ENCODE measurements around the gene ARPC1A.

Gene ARPC1A

DNA sequence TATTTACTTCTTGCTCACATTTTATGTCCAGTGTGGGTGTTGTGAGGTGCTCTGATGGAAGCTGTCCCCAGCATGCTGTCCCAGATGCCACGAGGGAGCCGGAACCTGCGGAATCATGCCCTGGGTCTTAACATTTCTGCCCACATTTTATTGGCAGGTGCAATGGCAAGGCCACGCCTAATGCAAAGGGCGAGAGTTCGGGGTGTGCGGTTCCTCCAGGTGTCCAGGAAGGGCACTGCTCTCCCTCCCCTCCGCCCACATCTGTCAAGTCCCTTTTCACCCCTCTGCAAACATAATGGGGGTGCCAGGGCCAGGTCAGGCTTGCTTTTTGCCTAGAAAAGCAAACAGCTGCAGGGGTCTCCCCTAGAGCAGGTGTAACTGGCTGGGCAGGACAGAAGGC, 66.3 kb downstream of the ARPC1A start:
- no peak for DNase-seq

DNA sequence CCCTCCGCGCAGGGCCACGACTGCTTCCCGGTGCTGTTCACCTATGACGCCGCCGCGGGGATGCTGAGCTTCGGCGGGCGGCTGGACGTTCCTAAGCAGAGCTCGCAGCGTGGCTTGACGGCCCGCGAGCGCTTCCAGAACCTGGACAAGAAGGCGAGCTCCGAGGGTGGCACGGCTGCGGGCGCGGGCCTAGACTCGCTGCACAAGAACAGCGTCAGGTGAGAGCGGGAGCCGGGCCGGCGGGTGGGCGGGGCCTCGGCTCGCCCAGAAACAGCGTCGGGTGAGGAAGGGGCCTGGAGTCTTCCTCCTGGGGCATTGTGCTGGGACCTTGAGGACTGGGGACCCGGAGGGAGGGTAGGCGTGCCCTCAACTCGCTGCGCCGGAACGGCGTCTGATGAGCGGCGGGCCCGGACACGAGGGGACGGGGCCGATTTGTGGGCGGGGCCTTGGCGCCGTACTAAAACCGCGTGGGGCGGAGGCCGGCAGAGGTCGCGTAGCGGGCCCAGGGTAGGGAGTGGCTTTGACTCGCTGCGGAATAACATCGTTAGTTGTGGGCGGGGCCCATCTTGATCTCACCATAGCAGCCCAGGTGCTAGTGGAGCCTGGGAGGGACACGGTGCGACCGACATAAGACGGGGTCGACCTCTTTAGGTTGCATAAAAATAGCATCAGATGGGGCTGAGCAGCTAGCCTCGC, 67.1 kb downstream of the ARPC1A start:
- no peak for DNase-seq

DNA sequence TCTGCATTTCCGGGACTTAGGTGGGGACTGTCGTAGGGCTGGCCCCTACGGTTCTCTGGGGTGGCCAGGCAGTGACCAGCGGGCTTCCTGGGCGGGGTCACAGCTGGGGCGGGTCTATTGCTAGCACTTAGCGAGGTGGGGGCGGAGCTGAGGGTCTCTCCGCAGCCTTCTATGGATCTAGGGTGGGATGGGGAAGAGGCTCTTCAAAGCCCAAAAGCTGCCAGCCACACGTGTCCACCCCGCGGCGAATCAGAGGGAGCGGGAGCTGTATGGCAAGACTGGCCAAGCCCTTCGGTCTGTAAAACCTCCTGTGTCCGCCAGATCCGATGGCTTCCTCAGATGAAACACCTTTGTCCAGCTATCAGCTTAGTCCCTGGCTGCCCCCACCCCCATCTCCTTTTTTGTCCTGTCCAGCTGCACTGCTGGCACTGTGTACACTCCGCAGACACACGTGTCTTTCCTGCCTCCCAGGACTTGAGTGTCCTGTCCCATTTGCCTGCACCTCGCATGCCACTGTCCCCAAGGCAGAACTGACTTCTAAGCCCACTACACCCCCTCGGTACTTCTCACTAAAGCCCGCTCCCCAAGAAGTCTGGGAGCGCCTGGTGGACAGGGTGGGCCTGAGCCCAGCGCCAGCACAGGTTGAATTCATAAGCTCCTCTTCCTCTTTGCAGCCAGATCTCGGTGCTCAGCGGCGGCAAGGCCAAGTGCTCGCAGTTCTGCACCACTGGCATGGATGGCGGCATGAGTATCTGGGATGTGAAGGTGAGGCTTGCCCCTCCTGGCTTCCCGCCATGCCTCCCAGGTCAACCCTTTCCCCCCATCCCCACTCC, 67.9 kb downstream of the ARPC1A start:
- no peak for DNase-seq

DNA sequence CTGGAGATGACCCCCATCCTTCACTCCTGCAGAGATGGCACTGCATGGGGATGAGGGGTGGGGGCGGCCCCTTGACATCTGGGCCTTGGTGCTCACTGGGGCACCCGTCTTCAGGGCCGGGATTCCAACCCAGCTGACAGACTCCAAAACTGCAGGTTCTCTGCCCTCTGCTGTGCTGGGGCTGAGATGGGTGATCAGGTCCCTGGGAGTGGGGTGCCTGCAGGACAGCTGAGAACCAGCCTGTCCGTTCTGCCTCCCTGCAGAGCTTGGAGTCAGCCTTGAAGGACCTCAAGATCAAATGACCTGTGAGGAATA, 68.4 kb downstream of the ARPC1A start:
- no peak for DNase-seq

DNA sequence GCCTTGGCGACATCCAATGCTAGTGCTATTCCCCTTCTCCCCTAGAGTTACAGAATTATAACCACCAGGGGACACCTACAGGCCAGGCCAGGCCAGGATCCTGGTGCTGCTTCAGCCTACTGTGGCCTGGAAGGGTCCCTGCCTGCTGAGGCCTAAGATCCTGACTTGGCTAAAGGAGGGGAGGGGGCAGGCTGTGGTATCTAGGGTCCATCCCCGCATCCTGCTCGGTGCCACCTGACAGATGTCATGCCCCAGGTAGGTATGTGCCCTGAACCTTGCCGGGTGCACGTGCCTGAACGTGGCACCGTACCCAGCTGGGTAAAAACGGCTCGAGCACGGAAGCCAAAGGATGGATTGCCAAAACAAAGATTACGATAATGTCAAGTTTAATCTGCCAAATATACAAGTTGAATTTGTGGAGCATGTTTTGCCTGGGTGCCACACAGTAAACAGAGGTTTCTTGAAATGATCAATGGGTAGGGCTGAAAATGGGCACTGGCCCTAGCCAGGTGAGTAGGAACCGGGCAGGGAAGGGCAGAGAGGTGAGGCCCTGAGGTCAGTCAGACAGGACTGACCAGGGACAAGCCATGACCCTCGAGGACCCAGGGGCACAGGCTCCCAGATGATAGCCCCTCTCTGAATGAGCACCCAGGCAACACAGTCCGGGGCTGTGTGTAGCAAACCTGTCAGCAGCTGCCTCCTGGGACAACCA, 70.1 kb downstream of the ARPC1A start:
- no peak for DNase-seq

DNA sequence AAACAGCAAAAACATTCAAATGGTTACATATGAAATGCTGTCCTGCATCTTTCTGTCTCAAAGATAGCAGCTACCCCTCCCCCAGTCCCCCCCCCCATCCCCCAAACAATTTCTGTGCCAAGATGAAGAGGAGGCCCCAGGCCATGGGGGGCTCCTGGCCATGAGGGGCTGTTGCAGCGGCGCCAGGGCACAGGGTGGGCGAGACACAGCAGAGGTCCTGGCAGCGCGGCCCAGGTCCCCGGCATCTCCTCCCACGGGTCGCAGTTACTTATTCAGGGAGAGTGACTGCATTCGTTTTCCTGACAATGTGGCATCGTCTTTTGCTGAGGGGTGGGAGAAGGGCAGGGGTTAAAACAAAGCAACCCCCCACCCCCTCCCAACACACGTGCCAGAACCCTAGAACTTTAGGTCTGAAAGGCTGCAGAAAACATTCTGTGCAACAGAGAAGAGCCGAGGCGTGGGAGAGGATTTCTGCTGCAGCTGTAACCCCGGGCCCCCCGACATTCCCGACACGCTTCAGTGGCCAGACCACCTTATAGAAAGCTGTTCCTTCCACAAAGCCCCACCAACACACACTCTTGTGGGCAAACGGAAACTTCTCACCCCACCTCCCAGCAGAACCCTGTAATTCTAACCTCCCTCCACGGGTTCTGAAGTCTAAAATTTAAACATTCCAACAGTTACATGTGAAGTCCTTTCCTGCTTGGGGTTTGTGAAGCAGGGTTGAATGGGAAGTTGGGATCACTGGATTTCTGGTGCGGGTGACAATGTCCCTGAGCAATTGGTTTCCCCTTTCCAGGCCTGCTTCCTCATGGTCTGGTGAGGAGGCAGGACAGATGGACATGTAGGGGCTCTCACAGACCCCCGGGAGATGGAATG, 71.0 kb downstream of the ARPC1A start:
- no peak for DNase-seq

DNA sequence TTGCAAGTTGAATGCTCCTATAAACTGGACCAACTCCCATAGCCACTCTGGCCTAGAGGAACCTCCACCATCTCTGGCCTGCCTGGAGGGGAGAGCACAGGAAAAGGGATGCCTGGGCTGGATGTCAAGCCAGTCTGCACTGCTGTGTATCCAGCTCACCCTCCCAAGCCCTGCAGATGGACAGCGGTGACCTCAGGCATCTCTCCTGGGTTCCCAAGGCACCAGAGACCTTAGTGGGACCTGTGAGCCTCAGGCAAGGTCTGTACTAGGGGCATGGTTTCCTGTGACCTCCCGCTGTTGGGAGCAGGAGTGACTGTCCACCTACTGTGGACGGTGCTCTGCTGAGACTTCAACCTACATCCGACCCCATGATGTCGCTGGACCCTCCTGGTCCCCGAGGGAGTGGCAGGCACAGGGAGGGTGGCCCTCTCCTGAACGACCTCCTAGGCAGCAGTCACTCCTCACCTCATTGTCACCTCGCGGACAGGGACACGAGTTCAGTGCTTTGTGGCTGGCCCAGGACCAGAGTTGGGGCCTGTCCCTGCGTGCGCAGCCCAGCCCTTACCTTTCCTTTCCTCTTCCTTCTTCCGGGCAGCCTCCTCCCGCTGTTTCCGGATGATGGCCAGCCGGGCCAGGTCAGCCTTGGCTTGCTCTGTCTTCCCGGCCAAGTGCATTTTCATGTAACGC, 71.7 kb downstream of the ARPC1A start:
- no peak for DNase-seq

DNA sequence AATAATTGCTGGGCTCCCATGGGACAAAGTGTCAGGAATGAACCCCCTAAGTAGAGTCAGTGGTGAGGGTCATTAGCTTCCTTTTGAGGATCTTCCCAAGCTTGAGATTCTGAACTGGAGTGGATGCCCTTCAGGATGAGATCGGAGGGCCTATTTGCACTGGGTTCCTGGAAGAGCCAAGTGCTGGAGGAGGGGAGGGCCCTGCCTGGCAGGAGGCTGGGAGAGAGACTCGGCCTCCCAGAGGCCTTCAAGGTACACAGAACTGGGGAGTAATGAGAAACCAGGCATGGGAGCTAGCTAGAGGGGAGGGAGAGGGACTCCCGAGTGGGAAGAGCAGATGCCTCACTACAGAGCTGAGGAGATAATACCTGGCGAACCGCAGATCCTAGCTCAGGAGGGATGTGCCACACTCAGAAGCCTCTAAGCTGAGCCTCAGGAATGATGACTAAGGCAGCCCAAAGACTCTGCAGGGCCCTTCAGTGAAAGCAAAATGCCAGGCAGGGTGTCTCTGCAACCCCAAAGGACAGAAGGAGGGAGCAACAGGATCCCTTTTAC, 73.3 kb downstream of the ARPC1A start:
- DNase-seq: no peak

DNA sequence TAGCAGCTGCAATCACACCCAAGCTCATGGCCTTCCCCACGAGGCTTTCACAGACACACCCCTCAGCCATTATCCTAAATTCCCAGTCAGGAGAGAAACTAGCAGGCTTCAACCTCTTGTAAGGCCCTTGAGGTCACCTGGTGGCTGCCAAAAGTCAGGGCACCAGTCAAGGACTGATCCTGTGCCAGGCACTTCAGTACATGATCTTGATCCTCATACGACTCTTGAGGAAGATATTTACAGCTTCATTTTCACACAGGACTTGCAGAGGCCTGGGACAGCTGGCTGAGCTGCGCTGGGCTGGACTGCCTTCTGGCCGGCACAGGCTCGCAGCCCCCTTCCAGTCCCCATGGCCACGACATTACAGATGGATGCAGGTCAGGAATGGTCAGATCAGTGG, 73.9 kb downstream of the ARPC1A start:
- no peak for DNase-seq

DNA sequence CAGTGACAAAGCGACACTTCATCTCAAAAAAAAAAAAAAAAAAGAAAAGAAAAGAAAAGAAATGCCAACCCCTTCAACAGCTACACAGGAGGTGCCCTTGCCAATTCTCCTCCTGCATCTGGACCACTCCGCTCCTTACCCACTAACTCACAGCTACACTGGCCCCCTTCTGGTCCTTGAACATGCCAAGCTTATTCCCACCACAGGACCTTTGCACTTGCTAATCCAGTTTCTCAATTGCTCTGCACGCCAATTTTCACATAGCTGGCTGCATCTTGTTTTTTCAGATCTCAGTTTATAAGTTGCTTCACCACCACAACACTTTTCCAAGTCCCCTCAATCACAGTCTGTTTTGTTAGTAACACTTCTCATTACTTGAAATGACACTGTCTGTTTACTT, 77.2 kb downstream of the ARPC1A start:
- no peak for DNase-seq

DNA sequence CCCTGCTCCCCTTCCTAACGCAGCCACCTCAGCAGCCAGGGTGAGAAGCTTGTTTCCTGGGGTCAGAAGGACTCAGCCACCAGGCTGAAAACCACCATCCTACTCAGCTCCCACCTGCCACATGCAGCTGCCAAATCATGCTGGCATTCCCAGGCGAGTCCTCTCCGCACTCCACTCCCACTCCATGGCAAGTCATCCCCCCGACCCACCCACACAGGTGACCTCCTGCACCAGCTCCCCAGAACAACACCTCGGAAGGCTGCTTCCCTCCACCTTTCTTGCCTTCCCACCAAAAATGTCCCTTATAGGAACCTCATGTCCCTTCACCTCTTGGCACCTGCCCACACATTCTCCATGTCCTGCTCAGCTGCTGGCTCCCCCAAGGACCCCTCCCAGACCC, 78.1 kb downstream of the ARPC1A start:
- no peak for DNase-seq

DNA sequence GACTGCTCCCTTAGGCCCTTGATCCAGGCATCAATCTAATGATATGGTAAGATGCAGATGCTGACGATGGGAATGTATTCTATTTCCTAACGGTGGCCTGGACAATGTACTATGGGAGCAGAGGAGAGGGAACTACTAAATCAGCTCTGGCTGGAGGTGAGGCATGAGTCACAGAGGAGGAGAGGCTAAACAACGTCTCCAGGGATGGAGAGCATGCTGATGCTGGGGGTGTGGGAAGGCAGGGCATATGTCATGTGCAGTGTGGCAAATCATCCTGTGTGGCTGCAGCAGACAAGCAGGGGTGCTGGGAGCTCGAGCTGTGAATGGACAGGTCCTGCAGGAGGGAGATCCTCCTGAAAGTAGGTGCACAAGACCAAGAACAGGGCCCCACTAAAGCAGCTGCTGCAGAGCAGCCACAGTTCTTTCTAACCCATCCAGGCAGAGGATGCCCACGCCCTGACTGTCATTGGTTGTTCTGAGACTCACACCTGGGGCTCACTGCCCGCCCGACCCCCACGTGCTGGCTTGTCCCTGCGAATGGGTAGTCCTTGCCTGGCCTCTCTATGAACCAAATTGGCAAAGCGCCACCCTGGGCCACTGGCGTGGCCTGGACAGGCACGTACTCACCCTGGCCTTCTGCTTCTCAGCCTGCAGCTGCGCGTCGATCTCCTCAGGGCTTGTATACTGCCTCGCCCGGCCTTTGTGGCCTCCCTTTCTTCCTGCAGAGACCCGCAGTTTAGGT, 78.7 kb downstream of the ARPC1A start:
- no peak for DNase-seq

DNA sequence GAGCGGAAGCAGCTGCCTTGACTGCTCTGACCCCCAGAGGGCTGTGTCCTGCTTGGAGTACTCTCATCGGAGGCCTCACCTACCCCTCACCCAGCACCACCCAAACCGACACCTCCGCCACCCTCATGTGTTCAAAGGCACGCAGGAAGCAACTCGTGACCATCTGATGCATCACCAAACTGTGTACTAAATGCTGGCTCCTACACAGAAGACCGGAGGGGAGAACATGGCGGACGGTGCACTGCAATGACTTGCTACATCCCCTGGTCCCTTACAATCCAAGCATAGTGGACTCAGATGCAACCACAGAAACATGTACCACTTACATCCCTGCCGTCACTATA, 79.3 kb downstream of the ARPC1A start:
- DNase-seq: no peak

DNA sequence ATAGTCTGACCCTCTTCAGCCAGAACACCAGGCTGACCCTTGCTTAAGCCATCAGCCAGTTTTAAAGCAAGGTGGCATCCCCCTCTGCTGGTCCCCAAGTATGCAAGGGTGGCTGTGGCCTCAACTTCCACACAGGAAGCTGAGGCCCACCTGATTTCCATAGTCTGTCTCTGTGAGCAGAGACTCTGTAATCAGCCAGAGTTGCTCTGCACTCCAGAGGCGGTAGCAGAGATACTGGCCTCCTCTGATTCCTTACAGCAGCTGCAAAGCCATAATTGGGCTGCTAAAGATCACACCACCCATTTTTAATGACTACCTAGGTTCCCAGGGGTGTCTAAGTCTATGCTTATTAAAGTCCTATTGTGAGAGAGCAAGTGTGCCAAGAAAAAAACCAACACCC, 80.9 kb downstream of the ARPC1A start:
- no peak for DNase-seq

DNA sequence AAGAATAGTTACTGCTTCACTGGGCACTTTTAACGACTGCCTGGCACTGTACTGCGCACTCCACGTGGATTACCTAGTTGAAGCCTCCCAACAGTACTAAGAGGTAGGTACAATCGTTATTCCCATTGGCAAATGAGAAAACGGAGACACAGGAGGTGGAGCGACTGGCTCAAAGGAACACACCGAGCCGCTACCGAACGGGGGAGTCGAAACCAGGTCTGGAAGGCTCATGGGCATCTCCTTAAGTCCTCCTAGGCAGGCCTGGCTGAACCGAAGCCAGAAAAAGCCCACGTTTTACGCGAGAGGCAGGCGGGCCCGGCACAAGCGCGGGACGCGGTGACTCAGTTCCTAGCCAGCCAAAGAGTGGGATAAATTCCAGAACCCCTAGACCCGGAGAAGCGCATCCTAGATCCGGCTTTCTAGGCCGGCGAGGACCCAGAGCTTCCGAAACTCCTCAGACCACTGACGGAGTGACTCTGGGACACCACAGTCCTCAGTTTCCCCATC, 82.2 kb downstream of the ARPC1A start:
- peak in 1 of 2 experiments; percentile 8 for DNase-seq

DNA sequence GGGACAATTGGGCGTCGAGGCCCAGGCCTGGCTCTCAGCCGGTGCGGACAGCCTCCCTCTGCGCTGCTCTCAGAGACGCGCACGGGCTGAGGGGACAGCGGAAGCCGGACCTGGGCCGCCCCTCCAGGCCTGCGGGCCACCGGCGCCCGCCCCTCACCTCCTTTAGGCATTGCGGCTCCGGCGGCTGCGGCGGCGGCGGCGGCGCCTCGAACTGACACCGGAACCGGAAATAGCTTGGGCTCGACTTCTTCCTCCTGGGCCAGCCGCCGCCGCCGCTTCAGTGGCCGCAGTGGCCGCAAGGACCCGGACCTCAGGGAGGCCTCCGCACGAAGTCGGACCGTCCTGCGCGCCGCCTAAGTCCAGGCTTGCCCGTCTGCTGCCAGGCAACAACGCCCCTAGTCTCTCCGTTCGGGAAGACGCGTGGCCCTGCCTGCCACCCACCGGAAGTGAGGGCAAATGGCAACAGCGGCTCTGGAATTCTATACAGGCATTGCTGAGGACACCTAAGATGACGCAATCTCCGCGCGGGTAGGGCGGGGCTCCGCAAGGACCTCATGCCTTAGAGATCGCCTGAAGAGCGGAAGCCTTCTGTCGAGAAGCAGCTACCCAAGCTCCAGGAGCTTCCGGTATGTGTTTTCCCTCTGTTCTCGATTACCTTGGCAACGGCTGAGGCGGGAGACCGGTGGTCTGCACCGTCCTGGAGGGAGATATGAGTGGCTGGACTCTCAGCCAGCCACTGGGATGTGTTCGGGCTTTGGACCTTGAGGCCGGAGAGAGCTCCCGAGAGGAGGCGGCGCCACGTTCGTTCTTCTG, 82.9 kb downstream of the ARPC1A start, which contains the start of the genes BUD31 and PDAP1:
Gene BUD31 (plus strand): TSS at position 591 of the 813 bp plus-strand sequence. CDS start 2,124 bp downstream, outside the sequence.
Gene PDAP1 (minus strand): TSS at position 219 of the 813 bp plus-strand sequence. CDS start 49 bp downstream, at position 170.
- DNase-seq: peak; percentile 80 to 92

DNA sequence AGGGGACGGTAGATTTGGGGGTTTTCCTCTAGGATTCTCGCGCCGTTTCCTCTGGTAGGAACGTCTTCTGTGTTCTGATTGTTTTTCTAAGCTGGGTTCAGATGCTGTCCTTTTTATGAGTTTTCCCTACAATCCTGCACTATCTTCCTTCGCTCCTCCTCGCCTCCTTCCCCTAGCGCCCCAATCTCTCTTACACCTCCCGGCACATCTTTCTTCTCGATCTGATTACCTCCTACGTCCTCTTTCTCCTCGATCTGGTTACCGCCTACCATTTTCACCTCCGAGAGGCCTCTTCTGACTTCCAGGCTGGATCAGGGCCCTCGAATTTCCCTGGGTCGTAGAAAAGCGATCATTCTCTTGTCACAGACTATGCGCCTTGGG, 83.5 kb downstream of the ARPC1A start:
- no peak for DNase-seq

DNA sequence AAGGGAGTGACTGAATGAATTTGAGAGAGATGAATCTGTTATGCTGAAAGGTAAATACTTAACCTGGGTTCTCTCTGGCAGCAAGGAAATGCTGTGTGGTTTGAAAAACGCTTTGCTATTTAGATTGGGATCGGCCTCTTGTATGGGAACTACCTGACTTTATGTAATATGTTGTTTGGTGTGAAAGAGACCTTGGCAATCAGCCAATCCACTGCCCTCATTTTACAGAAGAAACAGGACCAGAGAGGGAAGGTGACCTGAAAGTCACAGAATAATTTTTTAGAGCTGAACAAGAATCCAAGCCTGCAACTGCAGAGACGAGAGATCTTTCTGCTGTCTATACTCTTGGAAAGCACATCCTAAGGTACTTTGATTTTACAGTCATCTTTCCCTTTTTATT, 84.1 kb downstream of the ARPC1A start:
- DNase-seq: no peak

DNA sequence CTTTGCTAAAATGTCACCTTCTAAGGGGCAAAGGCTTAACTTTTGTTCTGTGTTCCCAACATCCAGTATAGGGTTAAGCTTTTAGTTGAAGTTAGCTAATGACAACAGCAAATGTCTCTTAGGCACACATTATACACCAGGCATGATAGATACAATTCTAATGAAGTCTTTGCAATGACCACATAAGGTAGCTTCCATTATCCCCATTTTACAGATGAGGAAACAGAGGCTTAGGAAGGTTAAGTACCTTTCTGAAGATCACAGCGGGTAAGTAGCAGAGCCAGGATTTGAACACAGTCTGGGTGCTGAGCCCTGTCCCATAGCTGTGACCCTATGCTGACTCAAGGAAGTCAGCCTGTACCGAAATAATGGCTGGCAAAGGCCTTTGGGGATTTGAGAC, 84.9 kb downstream of the ARPC1A start:
- DNase-seq: no peak

DNA sequence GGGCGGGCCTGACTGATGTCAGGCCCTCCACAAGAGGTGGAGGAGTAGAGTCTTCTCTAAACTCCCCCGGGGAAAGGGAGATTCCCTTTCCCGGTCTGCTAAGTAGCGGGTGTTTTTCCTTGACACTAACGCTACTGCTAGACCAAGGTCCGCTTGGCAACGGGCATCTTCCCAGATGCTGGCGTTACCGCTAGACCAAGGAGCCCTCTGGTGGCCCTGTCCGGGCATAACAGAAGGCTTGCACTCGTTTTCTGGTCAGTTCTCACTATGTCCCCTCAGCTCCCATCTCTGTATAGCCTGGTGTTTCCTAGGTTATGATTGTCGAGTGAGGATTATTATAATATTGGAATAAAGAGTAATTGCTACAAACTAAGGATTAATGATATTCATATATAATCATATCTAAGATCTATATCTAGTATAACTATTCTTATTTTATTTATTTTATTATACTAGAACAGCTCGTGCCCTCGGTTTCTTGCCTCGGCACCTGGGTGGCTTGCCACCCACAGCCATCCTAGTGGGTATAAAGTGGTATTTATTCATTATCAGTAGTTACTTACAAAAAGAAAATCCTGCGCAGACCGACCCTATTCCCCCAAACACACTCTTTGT, 89.9 kb downstream of the ARPC1A start:
- peak in 1 of 2 experiments; percentile 13 for DNase-seq

Measured in AML-193 (cell line).